Esophagus muscularis mucosa (tissue), 3 donors: Measurements from ENCODE around the gene WIF1.

Experiments used
- CTCF ChIP-seq, 3 experiments: fragments of 200-600 bp in 2 of 3; fragments of 450-650 bp in 1 of 3; sonication (generic) in 2 of 3; IDR thresholded peaks; one replicate each; pipeline ENCODE4 v1.5.1; 2017 to 2019; ENCODE audit warnings: antibody characterized with exemption in 3 of 3, mild to moderate bottlenecking in 2 of 3, moderate library complexity in 1 of 3
- POLR2A ChIP-seq: fragments of 450-650 bp; IDR thresholded peaks from one replicate; pipeline ENCODE4 v1.6.1; 2017; ENCODE audit warnings: antibody characterized with exemption, moderate library complexity, mild to moderate bottlenecking, low read depth

DNA sequence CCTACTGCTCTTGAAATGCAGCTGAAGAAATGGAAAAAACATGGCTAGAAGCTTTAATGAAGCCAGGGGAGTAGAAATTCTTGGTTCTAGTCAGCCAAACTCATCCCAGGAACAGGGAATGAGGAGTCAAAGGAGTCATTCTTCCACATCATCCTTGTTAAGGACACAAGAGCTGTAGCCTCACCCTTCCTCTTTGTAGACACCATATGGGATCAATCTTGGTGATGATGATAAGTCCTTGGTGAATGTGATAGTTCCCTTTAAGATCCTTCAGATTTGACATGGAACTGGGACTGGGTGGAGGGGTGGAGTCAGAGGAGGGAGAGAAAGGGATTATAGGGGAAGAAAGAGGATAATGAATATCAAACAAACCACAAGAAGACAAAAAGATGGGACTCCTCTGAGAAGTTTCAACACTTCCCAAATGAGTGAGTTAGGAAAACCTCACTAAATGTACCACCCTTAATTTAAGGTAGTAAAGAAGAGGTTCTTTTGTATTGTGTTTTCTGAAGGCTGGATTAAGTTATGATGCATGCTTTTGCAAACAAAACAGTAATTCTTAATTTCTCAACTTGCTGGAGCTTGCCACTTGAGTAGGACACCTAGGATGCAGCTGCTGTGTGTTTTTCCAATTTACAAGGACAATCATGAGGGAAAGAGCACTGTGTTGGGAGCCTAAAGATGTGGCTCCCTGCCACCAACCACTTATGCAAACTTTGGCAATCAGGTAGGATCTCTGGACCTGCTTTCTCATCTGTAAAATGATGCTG is 104.0 kb downstream of the WIF1 start:
- TF ChIP-seq POLR2A (no peak), CTCF (IDR thresholded peaks at IDR 0.05) (no peak)
